D721Med (cell line): ENCODE results near the gene NRG2.

Source experiments
- DNase-seq: peaks from one replicate; pipeline ENCODE4 v3.0.0; 2011; ENCODE audit warnings: low spot score; ENCODE audit not compliant: insufficient read length
- FAIRE-seq: peaks from 2 replicates; lab custom pipeline; 2011; peaks lifted over from hg19 to GRCh38; lab: Jason Lieb, UNC
- TF ChIP-seq, protein P1 (sequence below): IDR thresholded peaks from 2 replicates; pipeline ENCODE4 v1.5.1; 2012; ENCODE audit warnings: mild to moderate bottlenecking, control low read depth; ENCODE audit not compliant: insufficient read depth; ENCODE audit errors: missing control alignments

NRG2 gene

DNA sequence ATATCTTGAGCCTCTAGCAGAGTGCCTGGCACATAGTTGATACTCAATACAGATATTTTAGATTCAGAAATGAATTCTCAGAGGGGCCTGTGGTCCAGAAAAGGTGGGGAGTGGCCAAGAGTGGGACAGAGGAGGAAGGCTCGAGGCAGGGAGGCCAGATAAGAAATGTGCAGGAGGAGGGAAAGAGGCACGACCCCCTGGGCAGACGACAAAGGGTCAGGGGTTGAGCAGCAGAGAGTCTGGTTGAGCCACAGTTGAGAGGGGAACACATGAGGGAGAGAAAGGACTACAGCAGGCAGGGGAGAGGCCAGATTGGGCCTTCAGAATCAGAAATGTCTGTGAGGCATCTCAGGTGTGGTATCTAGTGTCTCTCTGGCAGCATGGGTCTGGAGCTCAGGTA lies 158.4 kb downstream of the NRG2 start:
- TF ChIP-seq, protein P1, sequence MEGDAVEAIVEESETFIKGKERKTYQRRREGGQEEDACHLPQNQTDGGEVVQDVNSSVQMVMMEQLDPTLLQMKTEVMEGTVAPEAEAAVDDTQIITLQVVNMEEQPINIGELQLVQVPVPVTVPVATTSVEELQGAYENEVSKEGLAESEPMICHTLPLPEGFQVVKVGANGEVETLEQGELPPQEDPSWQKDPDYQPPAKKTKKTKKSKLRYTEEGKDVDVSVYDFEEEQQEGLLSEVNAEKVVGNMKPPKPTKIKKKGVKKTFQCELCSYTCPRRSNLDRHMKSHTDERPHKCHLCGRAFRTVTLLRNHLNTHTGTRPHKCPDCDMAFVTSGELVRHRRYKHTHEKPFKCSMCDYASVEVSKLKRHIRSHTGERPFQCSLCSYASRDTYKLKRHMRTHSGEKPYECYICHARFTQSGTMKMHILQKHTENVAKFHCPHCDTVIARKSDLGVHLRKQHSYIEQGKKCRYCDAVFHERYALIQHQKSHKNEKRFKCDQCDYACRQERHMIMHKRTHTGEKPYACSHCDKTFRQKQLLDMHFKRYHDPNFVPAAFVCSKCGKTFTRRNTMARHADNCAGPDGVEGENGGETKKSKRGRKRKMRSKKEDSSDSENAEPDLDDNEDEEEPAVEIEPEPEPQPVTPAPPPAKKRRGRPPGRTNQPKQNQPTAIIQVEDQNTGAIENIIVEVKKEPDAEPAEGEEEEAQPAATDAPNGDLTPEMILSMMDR = no peak
- DNase-seq (no peak), FAIRE-seq (no peak)

DNA sequence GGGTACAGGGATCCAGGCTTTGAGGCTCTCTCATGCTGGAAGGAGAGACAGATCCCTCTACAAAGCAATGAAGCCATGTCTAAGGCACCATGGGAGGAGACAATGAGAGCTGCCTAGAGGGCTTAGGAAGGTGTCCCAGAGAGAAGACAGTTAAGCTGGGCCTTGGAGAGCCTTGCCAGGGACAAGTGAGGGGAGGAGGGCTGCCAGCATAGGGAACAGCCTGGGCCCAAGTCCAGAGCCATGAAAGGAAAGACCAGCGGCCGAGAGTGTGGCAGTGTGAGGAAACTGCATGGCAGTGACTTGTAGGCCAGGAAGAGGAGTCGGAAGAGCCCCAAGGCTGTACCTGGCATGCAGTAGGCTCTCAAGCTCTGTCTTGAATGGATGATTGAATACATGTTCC lies 159.0 kb downstream of the NRG2 start:
- DNase-seq (no peak), FAIRE-seq (no peak)
- TF ChIP-seq, protein P1 = no peak

DNA sequence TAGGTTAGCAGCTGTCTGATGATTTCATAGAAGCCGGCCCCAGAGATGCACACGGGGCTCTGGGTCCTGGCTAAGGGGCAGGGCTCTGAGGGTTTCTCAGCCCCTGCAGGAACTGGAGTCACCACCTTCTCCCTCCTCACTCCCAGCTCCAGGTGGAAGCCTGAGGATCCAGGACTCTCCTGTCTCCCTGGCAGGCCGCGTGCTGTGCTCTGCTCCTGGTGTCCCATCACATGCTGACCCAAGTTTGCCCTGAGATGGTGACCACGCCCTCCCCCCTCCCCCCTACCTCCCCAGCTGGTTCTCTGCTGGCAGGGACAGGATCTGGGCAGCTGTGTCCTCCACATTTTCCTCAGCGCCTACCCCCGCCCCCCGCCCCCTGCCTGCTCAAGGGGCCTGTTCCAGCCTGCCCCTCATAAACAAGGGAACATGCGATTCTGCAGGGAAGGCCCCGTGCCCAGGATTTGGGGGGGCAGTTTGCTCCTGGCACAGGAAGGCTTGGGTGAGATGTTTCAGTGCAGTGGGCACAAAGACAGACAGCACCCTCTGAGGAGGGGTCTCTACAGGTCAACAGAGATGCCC lies 160.0 kb downstream of the NRG2 start:
- FAIRE-seq = no peak
- TF ChIP-seq, protein P1 = no peak
- DNase-seq = no peak

DNA sequence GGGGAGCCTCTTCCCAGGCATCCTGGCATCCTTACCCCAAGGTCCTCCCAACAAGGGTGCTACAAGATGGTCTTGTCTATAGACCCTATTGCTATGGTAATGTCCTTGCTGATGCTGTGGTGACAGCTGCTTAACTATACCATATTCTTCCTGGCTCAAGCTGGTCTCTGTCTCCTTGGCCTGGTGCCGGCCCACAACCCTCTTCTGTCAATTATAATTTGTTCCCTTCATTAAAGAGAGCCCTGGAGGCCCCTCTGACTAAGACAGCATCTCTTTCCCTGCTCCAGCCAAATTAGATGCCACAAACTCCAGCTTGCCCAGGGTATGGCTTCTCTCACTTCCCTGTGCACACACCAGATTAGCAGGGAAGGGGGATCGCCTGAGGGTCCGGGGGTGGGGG lies 160.8 kb downstream of the NRG2 start:
- TF ChIP-seq, protein P1 = no peak
- FAIRE-seq = no peak

DNA sequence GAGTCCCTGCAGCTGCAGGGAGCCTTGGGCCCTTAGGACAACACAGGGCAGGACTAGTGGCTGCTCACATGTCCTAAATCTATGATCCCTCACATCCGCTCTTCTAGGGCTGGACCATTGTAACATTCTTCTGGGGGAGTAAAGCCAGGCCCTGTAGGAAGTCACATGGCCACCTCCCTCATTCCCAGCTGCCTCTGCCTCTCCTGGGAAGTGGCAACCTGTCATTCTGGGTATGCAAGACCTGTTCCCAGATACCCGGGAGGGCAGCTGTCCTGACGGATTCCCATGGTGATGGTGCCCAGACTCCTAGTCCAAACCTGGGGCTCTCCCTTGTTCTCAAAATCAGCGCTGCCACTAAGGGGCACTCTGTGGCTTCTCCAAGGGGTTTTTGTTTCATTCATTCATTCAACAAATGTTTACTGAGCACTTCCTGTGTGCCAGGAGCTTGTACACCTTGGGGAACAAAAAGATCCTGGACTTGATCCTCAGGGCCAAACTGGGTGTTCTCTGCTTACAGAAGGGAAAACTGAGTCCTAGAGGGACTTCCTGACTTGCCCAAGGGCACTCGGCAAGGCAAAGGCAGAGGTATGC lies 161.9 kb downstream of the NRG2 start:
- no peak for FAIRE-seq
- no peak for DNase-seq
- TF ChIP-seq, protein P1 = no peak

More for the DNA sequence above, 160.8 kb downstream of the NRG2 start:
- no peak for DNase-seq

DNA sequence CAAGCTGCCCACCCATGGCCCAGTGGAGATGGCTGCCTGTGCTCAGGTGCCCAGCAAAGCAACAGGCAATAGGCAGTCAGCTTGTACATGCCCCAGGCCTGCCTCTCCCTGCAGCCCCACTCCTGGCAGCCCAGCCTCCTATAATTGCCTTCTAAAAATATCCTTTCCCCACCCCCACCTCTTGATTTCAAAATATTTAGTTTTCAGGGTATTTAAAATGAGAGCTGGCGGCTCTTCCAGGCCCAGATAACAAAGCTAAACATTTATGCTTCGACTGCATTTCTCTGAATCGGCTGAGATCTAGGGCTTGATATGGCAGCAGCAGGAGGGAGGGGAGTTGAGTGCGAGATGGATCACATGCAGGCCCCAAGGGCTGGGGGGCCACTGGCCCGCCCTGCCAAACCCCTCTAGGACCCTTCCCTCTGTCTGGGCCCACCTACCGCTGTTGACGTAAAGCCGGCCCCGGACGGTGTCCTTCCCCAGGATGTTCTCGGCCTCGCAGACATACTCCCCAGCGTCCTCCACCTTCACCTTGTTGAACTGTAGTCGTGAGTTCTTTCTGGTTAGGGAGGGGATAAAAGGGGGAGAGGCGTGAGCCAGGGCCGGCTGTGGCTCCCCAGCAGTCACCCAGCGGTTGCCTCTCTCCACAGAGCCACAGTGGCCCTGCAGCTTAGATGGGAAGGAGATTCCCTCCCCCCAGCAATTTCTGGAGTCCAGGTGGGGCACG lies 162.5 kb downstream of the NRG2 start:
- DNase-seq (no peak), FAIRE-seq (no peak)
- TF ChIP-seq, protein P1 = no peak

DNA sequence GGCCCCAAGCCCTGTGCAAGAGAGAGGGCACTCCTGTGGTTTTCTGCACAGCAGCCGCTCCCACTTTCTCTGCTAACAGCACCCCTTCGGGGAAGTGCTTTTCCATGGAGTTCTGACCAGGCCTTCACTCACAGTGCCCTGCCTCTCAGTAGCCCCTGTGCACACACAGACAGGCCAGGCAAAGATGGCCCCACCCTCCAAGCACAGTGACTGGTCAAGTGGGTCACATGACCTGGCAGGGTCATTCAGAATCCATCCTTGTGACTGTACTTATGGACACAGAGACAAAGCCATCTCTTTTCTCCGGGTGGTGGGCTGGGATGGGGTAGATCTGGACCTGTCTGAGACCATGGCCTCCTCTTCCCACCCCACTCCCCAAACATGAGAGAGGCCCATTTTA lies 165.0 kb downstream of the NRG2 start:
- DNase-seq = no peak
- TF ChIP-seq, protein P1 = no peak

More for the DNA sequence above, 165.0 kb downstream of the NRG2 start:
- FAIRE-seq = no peak
